Stimulated activated naive CD4-positive, alpha-beta T cell treated with Interleukin-2 at 50 U/mL for 16 hours (primary cell): ENCODE measurements around the gene TMEM63A.
"Not testable (repeated sequence)": the region's sequence is repeated elsewhere in the genome, so short reads cannot be mapped to it uniquely, and the experiment has no call there.

Experiments used
- DNase-seq: peaks from one replicate; lab custom pipeline; 2025; lab: John Stamatoyannopoulos, UW

Gene TMEM63A

DNA sequence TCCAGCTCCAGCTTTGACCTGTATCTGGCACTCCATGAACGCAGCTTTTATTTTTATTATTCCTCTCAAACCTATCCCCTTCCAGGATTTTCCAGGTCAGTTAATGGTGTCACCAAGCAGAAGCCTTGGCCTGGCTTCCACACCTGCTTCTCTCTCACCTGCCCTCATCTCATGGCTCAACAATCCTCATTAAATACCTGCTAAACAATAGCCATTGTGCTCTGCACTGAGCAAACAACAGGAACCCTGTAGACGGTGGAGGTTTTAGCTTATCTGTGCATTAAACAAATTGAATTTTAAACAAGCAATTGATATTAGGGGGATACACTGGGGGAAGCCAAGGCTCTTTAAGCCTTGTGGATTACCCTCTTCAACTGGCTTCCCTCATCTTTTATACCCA lies 26.6 kb upstream of the TMEM63A start:
- DNase-seq, result no peak

- no peak for DNase-seq
These were observed 25.9 kb upstream of the TMEM63A start for GRCh38 chr1:225908013-225908640.

DNA sequence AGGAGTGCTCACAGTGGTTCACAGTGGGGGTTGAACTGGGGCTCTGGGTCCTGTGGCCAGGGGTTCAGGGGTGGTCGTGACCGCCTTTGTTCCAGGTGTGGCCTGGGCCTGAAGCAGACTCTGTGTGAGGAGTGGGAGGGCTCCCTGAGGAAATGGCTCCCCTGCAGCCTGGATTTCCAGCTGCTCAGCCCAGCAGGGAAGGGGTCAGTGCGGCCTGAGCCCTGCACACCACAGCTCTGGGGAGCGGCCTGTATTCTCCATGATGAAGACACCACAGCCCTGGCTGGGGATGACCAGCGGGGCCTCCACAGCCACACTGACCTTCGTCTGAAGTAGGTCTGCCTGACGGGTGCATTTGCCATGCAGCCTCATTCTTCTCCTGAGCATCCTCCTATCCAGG lies 25.2 kb upstream of the TMEM63A start:
- DNase-seq, result no peak

DNA sequence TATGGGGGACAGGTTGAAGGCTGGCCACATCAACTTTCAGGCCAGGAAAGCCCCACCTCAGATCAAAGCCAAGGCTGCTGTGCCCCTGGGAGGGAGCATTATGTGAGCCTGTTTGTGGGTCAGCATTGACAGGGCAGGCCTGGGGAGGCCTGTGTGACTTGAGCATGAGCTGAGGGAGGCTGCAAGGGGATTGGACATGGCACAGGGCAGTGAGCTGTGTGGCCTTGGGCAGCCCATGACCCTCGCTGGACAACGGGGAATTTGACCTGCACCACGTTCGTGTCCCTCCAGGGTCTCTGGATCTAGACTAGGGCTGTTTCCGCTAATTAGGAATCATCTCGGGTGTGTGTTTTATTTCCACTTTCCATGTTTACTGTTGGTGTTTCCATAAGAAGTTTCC lies 24.3 kb upstream of the TMEM63A start:
- DNase-seq, result no peak

DNA sequence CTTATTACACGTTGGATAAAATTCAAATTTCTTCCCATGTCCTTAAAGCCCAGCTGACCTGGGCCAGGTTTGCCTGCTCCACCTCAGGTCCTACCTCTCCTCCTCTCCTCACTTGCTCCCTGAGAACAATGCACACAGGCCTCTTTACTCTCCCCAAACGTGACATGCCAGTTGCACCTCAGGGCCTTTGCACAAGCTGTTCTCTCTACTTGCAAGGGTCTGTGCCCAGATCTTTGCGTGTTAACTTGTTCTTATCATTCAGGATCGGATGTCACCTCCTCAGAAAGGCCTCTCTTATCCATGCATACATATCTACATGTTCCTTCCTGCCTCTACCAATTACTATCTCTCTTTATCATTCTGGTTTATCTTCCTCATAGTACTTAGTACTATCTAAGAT lies 21.4 kb upstream of the TMEM63A start:
- no peak for DNase-seq

- no peak for DNase-seq
These were observed 17.1 kb upstream of the TMEM63A start for GRCh38 chr1:225899044-225899925.

DNA sequence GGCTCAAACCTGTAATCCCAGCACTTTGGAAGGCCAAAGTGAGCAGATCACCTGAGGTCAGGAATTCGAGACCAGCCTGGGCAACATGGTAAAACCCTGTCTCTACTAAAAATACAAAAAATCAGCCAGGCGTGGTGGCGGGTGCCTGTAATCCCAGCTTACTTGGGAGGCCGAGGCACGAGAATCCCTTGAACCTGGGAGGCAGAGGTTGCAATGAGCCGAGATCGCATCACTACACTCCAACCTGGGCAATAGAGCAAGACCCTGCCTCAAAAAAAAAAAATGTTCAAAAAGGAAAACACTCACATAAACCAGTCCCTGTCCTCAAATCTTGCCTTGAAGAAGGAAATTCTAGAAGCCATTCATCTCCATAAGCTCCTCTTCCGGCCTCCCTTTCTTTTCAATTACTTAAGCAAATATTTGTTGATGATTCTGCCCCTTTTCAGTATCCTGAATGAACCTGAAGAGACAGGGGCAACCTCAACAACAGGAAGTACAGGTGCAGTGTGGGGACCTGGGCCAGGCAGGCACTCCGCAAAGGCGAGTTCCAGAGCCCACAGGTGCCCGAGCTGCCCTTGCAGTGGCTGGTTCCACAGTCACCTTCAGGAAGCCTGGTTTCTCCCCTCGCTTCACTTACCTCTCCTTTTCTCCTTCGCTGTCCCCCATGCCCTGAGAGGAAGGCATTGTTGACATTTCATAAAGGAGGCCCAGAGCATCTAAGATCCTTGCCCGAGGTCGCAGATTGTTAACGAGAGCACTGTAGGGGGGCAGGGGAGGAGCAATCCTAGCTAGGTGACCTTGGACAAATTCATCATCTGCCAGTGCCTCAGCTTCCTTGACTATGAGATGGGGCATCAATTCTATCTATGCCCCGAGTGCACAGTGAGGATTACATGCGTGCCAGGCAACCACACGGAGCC lies 15.7 kb upstream of the TMEM63A start:
- no peak for DNase-seq

DNA sequence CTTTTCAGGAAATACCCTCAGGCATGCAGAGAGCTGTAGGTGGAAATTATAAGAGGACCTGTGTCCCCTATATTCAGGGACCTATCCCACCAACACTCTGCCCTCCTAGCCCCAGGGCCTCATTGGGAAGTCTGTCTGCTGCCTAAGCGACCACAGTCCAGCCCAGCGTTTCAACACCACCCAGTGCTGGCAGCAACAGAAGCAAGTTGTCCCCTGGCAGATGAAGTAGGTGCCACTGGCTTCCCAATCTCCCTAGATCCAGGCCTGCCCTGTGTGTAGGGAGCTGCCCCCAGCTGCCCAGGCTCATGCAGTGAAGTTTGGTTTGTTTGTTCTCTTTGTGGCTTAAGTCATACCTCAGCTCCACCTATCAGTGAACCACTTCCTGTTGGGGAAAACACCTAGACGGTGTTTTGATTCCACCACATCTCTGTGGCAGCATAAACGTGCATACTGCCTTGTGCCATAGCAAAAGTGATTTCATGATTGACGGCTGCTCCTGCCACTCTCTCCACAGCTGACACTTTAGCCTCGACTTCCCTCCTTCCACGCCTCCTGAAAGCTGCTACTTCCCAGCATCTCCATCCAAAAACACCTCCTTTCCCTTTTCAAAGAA lies 14.9 kb upstream of the TMEM63A start:
- peak; percentile 53 for DNase-seq

DNA sequence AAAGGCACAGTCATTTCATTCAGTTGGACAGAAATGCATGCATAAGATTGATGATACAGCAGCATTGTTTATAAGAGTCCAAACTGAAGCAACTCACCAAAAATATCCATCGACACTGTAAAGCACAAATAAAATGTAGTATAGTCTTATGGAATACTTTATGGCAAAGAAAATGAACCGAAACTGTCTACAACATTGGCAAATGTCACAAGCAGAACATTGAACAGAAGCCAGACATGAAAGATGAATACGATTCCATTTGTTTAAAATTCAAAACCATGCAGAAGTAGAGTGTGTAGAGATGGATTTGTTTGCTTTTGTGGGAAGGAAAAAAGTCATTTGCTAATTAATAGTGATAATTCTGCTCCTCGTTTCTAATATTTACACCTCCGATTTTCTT lies 14.3 kb upstream of the TMEM63A start:
- DNase-seq, result no peak

DNA sequence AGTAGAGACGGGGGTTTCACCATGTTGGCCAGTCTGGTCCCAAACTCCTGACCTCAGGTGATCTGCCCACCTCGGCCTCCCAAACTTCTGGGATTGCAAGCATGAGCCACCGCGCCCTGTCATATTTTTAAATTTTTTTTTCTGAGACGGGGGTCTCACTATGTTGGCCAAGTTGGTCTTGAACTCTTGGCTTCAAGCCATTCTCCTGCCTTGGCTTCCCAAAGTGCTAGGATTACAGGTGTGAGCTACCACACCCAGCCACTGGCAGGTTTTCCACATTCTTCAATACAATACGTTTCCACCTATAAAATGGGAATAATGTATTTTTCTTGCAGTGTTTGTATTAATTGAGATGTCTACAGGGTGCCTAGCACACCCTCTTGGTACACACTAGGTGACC lies 10.1 kb upstream of the TMEM63A start:
- no peak for DNase-seq

DNA sequence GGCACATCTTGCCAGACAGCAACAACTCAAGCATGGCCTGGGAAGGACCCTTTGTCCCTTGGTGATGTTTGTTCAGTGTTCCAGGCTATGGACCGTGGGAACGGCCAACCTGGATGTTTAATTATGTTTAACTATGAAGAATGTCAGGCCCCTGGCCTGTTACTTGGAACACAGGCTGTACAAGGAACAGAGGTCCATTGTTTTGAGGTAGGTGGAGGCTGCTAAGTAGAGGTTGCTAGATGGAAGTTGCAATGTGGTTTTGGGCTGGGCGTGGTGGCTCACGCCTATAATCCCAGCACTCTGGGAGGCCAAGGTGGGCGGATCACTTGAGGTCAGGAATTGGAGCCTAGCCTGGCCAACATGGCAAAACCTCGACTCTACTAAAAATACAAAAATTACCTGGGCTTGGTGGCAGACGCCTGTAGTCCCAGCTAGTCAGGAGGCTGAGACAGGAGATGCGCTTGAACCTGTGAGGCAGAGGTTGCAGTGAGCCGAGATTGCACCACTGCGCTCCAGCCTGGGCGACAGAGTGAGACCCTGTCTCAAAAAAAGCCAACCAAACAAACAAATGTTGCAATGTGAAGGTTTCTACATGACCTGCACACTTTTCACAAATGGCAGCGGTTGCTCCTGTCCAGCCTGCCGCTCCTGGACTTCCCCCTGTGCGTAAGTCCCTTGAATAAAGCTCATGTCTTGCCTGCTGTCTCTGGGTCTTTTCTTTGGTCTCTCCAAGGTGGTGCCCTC lies 9.2 kb upstream of the TMEM63A start:
- no peak for DNase-seq

DNA sequence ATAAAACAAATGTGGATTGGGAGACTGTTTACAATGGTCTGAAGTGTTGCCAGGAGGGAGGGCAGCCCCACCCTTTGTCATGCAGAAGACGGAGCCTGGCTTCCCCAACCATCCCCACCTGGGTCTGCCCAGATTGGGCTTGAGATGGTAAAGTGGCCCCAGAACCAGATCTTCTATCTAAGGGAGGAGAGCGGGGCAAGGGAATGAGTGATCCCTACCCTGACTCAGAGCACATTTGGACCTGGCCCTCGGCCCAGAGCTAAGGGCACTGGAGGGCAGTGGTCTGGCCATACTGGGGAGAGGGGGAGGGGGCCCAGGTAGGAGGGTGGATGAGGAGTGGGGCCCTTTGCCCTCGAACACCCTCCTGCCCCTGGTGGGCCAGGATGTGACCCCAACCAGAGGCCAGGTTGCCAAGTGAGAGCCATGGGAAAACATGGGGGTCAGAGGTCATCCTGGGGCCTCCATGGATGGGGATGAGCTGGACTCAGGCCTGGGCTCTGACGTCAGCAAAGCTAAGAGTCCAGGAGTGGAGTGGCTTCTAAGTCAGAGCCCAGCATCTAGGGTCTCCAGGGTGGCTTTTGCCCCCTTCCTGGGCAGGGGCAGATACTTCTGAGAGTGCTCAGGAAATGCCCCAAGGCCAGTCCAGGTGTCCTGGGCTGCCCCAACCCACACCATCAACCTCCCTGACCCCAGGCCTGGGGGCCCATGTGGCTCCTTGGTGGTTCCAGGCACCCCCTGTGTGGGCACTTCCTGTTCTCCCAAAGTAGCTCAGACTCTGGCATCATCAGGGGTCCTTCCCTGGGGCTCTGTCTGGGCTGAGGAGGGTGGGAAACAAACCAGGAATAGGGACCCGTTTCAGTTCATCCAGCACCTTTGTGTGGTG lies 8.4 kb upstream of the TMEM63A start:
- DNase-seq, result no peak

GRCh38 chr1:225889743-225890142 lies 7.6 kb upstream of the TMEM63A start:
- DNase-seq, result no peak

DNA sequence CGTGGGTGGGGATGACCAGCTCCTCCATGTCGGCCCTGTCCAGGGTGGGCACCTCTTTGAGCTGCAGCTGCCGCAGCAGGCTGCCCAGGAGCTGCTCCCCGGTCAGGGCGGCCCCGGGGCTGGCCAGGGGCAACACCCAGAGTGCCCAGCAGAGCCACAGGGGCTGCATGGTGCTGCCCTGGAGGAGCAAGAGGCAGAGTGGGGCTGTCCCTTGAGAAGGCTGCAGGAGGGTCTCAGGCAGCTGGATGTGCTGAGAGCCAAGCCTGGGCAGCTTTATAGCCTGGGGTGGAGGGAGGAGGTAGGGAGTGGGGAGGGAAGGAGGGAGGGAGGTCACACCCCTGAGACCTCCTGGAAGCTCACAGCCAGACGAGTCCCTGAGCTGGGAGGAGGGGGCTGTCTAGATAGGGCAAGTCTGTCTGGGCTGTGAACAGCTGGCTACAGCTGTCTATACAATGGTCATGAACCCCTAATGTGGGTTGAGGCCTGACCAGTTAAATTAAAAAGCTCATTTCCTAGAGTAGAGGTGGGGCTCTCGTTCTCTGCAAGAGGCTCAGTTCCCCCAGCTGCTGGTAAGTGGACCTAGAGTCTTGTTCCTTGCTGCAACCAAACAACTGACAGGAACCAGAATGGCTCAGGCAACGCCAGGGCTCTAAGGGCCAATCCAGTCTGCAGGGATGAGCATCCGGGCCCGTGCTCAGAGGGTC lies 6.9 kb upstream of the TMEM63A start, which contains the start of gene LEFTY1:
Gene LEFTY1, minus strand, starts transcription at position 249 of the 704 bp plus-strand sequence. Its CDS starts 80 bp downstream, at position 169.
- DNase-seq, result no peak

GRCh38 chr1:225888289-225888897 lies 6.2 kb upstream of the TMEM63A start:
- no peak for DNase-seq

DNA sequence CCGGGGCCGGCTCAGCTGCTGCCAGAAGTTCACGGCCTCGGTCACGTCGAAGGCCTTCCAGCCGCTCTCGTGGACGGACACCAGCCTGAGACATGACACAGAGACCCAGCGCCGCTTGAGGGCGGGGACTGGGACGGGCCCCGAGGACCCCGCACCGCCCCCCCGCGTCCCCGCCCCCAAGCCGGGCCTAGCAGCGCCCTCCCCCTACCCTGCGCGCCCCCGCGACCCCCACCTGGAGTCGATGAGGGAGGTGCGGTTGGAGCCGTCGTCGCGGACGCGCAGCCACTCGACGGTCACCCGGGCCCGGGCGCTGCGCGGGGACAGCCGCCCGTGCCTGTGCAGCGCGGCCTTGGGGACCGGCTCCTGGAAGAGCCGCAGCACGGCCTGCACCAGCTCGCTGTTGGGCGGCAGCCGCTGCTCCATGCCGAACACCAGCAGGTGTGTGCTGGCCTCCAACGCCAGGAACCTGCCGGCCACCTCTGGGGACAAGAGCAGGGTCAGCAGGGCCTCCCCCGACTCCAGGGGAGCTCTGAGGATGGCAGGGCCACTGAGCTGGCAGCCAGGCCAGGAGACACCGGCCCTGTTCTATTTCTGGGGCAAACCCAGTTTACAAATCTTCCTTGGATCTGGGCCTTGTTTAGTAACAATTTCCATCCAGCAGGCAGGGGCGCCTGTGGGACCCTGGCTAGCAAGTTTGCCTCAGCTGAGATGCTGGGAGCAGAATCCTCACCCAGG lies 5.5 kb upstream of the TMEM63A start:
- not testable (repeated sequence) for DNase-seq

GRCh38 chr1:225887030-225887314 lies 4.8 kb upstream of the TMEM63A start:
- no peak for DNase-seq

DNA sequence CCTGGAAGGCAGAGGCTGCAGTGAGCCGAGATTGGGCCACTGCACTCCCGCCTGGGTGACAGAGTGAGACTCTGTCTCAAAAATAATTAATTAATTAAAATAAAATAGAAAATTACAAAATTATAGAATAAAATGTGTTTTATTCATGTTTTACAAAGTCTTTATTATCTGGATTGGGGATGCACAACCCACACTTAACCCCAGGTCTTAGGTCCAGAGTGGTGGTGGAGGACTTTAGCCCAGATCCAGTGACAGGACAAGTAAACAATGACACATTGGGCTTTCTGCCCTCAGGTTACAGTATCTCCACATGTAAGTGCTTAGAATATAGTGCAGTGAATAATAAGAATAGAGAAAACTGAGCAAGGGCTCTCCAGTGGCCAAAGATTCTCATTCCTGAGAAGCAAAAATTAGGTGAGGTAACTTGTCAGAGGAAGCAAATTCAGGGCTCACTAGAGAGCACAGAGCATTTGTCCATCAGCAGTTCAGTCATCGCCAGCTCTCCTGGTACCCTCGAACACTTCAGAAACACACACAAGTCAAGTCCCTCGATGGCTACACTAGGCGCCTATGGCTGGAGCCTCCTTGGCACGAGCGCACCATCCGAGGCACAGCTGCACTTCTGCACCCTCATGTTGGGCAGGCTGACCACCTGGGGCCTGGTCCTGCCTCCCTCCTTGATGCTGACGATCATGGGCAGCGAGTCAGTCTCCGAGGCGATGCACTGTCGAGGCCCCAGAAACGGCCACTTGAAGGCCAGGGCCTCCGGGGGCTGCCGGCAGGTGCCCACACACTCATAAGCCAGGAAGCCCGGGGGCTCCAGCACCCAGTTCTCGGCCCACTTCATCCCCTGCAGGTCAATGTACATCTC lies 4.2 kb upstream of the TMEM63A start:
- DNase-seq, result no peak
